ENCODE measurements around the gene TRIML1.
"Not testable (repeated sequence)": the region's sequence is repeated elsewhere in the genome, so short reads cannot be mapped to it uniquely, and the experiment has no call there.

The TRIML1 gene

GRCh38 chr4:188158336-188158735 is 19.1 kb downstream of the TRIML1 start:
- no peak for DNase-seq

- not testable (repeated sequence) for DNase-seq
These were observed 20.4 kb downstream of the TRIML1 start for GRCh38 chr4:188159513-188160226.

- no peak for DNase-seq
These were observed 21.2 kb downstream of the TRIML1 start for GRCh38 chr4:188160406-188160805.

- no peak for DNase-seq
These were observed 21.9 kb downstream of the TRIML1 start for GRCh38 chr4:188161167-188161566.

GRCh38 chr4:188162698-188163097 is 23.5 kb downstream of the TRIML1 start:
- no peak for DNase-seq

- no peak for DNase-seq
These were observed 29.6 kb downstream of the TRIML1 start for GRCh38 chr4:188168726-188169373.

- no peak for DNase-seq
These were observed 32.3 kb downstream of the TRIML1 start for GRCh38 chr4:188171551-188171950.

GRCh38 chr4:188175288-188175687 is 36.0 kb downstream of the TRIML1 start:
- DNase-seq: no peak

GRCh38 chr4:188177997-188178675 is 38.9 kb downstream of the TRIML1 start:
- no peak for DNase-seq

- no peak for DNase-seq
These were observed 39.6 kb downstream of the TRIML1 start for GRCh38 chr4:188178806-188179205.

GRCh38 chr4:188187106-188187505 is 47.9 kb downstream of the TRIML1 start:
- DNase-seq: no peak

- no peak for DNase-seq
These were observed 51.2 kb downstream of the TRIML1 start for GRCh38 chr4:188190461-188190860.

- DNase-seq: no peak
These were observed 55.2 kb downstream of the TRIML1 start for GRCh38 chr4:188194421-188194820.

GRCh38 chr4:188195389-188195985 is 56.2 kb downstream of the TRIML1 start:
- DNase-seq: no peak

- no peak for DNase-seq
These were observed 57.0 kb downstream of the TRIML1 start for GRCh38 chr4:188196134-188196735.

Measured in CD4-positive, alpha-beta T cell treated with Interleukin-4 for 4 hours (primary cell).